Caco-2 (cell line): ENCODE data around the gene FBXO2. TPM values are rescaled to one million over a fixed set of nuclear protein-coding genes. Genes with fewer than 3 reads are reported as not detected.

Experiments
- BruUV-seq: library from RNA; stranded (reverse); fragments of 400-500 nt; replicated peaks from 2 replicates; lab custom pipeline; 2021; lab: Mats Ljungman, UMichigan
- CTCF ChIA-PET: fragments of 300-600 bp; sonication (Branson Sonifier 250); formaldehyde crosslinking; loops from one replicate; lab custom pipeline; 2022; ENCODE audit warnings: antibody characterized with exemption; lab: Charles Lee
- POLR2A ChIA-PET: fragments of 300-600 bp; sonication (Branson Sonifier 250); formaldehyde crosslinking; loops from one replicate; lab custom pipeline; 2022; ENCODE audit warnings: antibody characterized with exemption; lab: Charles Lee
- DNase-seq, 2 experiments: peaks; one replicate each; pipeline versions ENCODE4 v3.0.0 to v3.0.0-alpha.2; 2020 to 2022
- H3K27me3 ChIP-seq: replicated peaks from 2 replicates; pipeline ENCODE4 v1.6.0; 2011; ENCODE audit warnings: low read length; ENCODE audit not compliant: control insufficient read depth, insufficient read depth
- H3K36me3 ChIP-seq: 2 replicates; pipeline ENCODE4 v1.5.1; 2011; ENCODE audit warnings: low read length; ENCODE audit not compliant: control insufficient read depth, insufficient read depth
- H3K4me1 ChIP-seq: fragments of 250-450 bp; sonication (Bioruptor Pico); 2 replicates; pipeline ENCODE4 v1.5.1; 2020; ENCODE audit warnings: mild to moderate bottlenecking
- H3K4me3 ChIP-seq: 2 replicates; pipeline ENCODE4 v1.5.1; 2011; ENCODE audit warnings: low read depth, mild to moderate bottlenecking, control low read depth, low read length
- H3K9me3 ChIP-seq: fragments of 250-450 bp; sonication (Bioruptor Pico); 2 replicates; pipeline ENCODE4 v1.5.1; 2020; ENCODE audit warnings: mild to moderate bottlenecking, moderate library complexity
- H3K27ac Mint-ChIP-seq: one replicate; pipeline ENCODE4 v1.8.0; 2022; ENCODE audit warnings: mixed read lengths; ENCODE audit not compliant: unreplicated experiment
- H3K27me3 Mint-ChIP-seq: one replicate; pipeline ENCODE4 v1.8.0; 2022; ENCODE audit warnings: mixed read lengths; ENCODE audit not compliant: insufficient read depth, unreplicated experiment
- H3K36me3 Mint-ChIP-seq: one replicate; pipeline ENCODE4 v1.8.0; 2022; ENCODE audit warnings: mild to moderate bottlenecking, mixed read lengths; ENCODE audit not compliant: insufficient read depth, unreplicated experiment
- H3K4me1 Mint-ChIP-seq: one replicate; pipeline ENCODE4 v1.8.0; 2022; ENCODE audit warnings: low read depth, mixed read lengths; ENCODE audit not compliant: unreplicated experiment
- H3K4me3 Mint-ChIP-seq: one replicate; pipeline ENCODE4 v1.8.0; 2022; ENCODE audit warnings: mild to moderate bottlenecking, moderate library complexity, mixed read lengths; ENCODE audit not compliant: unreplicated experiment
- H3K9me3 Mint-ChIP-seq: one replicate; pipeline ENCODE4 v1.8.0; 2022; ENCODE audit warnings: mixed read lengths; ENCODE audit not compliant: unreplicated experiment
- CTCF ChIP-seq, 2 experiments: fragments of 200-600 bp in 1 of 2; IDR thresholded peaks; 1 replicate in 1 of 2; 2 replicates in 1 of 2; pipeline versions ENCODE4 v1.5.1 to v1.8.0; 2011 to 2022; ENCODE audit warnings: antibody characterized with exemption in 1 of 2, control low read depth in 1 of 2, inconsistent platforms in 1 of 2, low read depth in 1 of 2, low read length in 1 of 2, mild to moderate bottlenecking in 1 of 2, moderate library complexity in 1 of 2; ENCODE audit not compliant: insufficient read depth in 1 of 2, severe bottlenecking in 1 of 2, unreplicated experiment in 1 of 2
- intact Hi-C: fragments of 100-400 bp; cut with micrococcal nuclease; formaldehyde crosslinking; loops from one replicate; pipeline ENCODE4 v1.10.0; 2022; ENCODE audit not compliant: unreplicated experiment
- total RNA-seq: library from RNA; stranded (reverse); gene quantifications from 2 replicates; pipeline ENCODE4 v1.2.3, GENCODE V29; 2022

Gene FBXO2
- total RNA-seq, 1 experiment from 2014 or later: 78.5 TPM

- Mint-ChIP-seq H3K4me1 (no peaks in the 10 kb centered on the region), H3K27ac (no peak overlapping the region), H3K9me3 (no peaks in the 10 kb centered on the region), H3K27me3 (no peaks in the 10 kb centered on the region), H3K4me3 (no peak overlapping the region), H3K36me3 (peaks cover 19% of the 10 kb centered on the region)
- no peaks in the 10 kb centered on the region for H3K27me3 ChIP-seq
- CTCF ChIA-PET: no interaction called here
- H3K4me3 ChIP-seq: no peak overlapping the region
- BruUV-seq: no TSS peak
- H3K36me3 ChIP-seq: no peaks in the 10 kb centered on the region
- no peak for DNase-seq
- no peak for TF ChIP-seq CTCF (IDR thresholded peaks at IDR 0.05; ENCODE audit: insufficient read depth in 1 of 2, low read depth in 1 of 2, low read length in 1 of 2, severe bottlenecking in 1 of 2, unreplicated experiment in 1 of 2)
- POLR2A ChIA-PET: no interaction called here
- no peaks in the 10 kb centered on the region for H3K9me3 ChIP-seq
- H3K4me1 ChIP-seq: peaks cover 8% of the 10 kb centered on the region
- intact Hi-C loops: loop anchor here (5.0 to 10.0 kb wide), 2 partner anchors 74 to 611 kb away; no protein-coding TSS in a partner anchor
These were observed 5.5 kb downstream of the FBXO2 start for GRCh38 chr1:11648732-11649158.

DNA sequence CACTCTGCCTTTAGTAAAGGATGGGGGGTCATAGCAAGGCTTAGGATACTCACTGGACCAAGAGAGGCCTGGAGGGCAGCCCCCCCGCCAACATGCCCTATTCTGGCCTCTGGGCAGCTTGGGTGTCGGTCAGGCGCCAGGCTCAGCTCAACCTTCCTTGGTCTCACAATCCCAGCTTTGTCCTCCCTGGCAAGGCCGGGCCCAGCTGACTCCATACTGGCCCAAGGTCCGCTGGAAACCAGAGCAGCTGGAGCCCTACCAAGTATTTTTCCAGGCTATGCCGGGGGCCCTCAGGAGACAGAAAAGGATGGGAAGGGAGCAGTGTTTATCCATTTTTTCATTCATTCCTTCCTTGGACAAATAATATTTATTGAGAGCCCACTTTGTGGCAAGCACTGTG is 6.2 kb downstream of the FBXO2 start:
- H3K4me1 ChIP-seq: peaks cover 7% of the 10 kb centered on the region
- H3K27me3 ChIP-seq: no peaks in the 10 kb centered on the region
- intact Hi-C loops: loop anchor here (5.0 to 10.0 kb wide), 2 partner anchors 73 to 611 kb away; no protein-coding TSS in a partner anchor
- H3K9me3 Mint-ChIP-seq: no peaks in the 10 kb centered on the region
- no peak for TF ChIP-seq CTCF (IDR thresholded peaks at IDR 0.05; ENCODE audit: insufficient read depth in 1 of 2, low read depth in 1 of 2, low read length in 1 of 2, severe bottlenecking in 1 of 2, unreplicated experiment in 1 of 2)
- CTCF ChIA-PET: no interaction called here
- no TSS peak for BruUV-seq
- no peak overlapping the region for H3K4me3 ChIP-seq
- POLR2A ChIA-PET: no interaction called here
- no peaks in the 10 kb centered on the region for H3K9me3 ChIP-seq
- no peaks in the 10 kb centered on the region for H3K4me1 Mint-ChIP-seq
- peaks cover 14% of the 10 kb centered on the region for H3K36me3 Mint-ChIP-seq
- H3K27me3 Mint-ChIP-seq: no peaks in the 10 kb centered on the region
- H3K4me3 Mint-ChIP-seq: no peak overlapping the region
- no peak for DNase-seq
- no peaks in the 10 kb centered on the region for H3K36me3 ChIP-seq
- H3K27ac Mint-ChIP-seq: no peak overlapping the region

DNA sequence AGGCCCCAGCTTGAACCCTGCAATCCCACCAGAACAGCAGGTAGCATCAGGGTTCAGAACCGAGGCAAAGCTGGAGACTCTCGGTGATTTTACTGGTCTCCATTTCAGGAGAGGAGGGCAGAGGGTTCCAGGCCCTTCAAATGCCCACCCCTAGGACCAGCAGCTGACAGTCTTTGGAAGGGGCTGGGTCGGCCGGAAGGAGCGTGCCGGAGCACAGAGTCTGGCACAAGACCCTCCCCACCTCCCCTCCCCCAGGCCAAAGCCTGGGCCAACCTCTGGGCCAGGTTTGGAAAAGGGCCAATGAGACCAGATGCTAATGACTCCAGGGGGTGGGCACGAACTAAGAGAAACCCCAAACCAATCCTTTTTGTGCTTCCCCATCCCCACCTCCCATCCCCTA is 6.9 kb downstream of the FBXO2 start:
- BruUV-seq: no TSS peak
- Histone ChIP-seq H3K4me1 (no peaks in the 10 kb centered on the region), H3K27me3 (no peaks in the 10 kb centered on the region), H3K9me3 (no peaks in the 10 kb centered on the region), H3K36me3 (no peaks in the 10 kb centered on the region), H3K4me3 (no peak overlapping the region)
- Mint-ChIP-seq H3K4me3 (no peak overlapping the region), H3K36me3 (peaks cover 13% of the 10 kb centered on the region), H3K27ac (no peak overlapping the region), H3K27me3 (no peaks in the 10 kb centered on the region), H3K9me3 (no peaks in the 10 kb centered on the region), H3K4me1 (no peaks in the 10 kb centered on the region)
- ChIA-PET CTCF (no interaction called here), POLR2A (no interaction called here)
- no peak for DNase-seq
- intact Hi-C loops: loop anchor here (5.0 to 10.0 kb wide), 2 partner anchors 73 to 610 kb away; no protein-coding TSS in a partner anchor
- no peak for TF ChIP-seq CTCF (IDR thresholded peaks at IDR 0.05; ENCODE audit: insufficient read depth in 1 of 2, low read depth in 1 of 2, low read length in 1 of 2, severe bottlenecking in 1 of 2, unreplicated experiment in 1 of 2)
